Keratinocyte (primary cell): Measurements from ENCODE around the gene MOGAT1.

ENCODE experiments used
- EZH2 ChIP-seq: IDR thresholded peaks from one replicate; pipeline ENCODE4 v1.6.1; 2012; ENCODE audit warnings: inconsistent platforms, mild to moderate bottlenecking, low read length, moderate library complexity
- TF ChIP-seq, protein P1 (sequence below), 3 experiments: IDR thresholded peaks in 1 of 3; conservative IDR thresholded peaks in 1 of 3; optimal IDR thresholded peaks in 1 of 3; 2 replicates in 2 of 3; 3 replicates in 1 of 3; pipeline versions ENCODE3 to v1.5.1; 2011; ENCODE audit warnings: low read length in 3 of 3, mild to moderate bottlenecking in 3 of 3, moderate library complexity in 2 of 3, control low read depth in 1 of 3, inconsistent platforms in 1 of 3; ENCODE audit not compliant: insufficient read depth in 2 of 3; ENCODE audit errors: extremely low read depth in 1 of 3

DNA sequence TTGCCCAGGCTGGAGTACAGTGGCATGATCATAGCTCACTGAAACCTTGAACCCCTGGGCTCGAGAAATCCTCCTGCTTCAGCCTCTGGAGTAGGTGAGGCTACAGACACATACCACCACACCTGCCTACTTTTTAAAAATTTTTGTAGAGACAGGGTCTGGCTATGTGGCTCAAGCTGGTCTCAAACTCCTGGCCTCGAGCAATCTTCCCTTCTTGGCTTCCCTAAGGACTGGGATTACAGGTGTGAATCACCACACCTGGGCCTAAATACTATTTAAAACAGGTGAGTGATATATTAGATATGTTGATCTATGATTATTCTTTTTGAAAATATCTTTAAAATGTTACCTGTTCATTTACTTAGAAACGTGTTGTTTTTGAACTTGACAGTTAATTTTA lies 57.2 kb downstream of the MOGAT1 start:
- TF ChIP-seq, protein P1, sequence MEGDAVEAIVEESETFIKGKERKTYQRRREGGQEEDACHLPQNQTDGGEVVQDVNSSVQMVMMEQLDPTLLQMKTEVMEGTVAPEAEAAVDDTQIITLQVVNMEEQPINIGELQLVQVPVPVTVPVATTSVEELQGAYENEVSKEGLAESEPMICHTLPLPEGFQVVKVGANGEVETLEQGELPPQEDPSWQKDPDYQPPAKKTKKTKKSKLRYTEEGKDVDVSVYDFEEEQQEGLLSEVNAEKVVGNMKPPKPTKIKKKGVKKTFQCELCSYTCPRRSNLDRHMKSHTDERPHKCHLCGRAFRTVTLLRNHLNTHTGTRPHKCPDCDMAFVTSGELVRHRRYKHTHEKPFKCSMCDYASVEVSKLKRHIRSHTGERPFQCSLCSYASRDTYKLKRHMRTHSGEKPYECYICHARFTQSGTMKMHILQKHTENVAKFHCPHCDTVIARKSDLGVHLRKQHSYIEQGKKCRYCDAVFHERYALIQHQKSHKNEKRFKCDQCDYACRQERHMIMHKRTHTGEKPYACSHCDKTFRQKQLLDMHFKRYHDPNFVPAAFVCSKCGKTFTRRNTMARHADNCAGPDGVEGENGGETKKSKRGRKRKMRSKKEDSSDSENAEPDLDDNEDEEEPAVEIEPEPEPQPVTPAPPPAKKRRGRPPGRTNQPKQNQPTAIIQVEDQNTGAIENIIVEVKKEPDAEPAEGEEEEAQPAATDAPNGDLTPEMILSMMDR (optimal IDR thresholded peaks at IDR 0.05 in 1 of 3, IDR thresholded peaks at IDR 0.05 in 1 of 3, conservative IDR thresholded peaks at IDR 0.05 in 1 of 3; ENCODE audit: extremely low read depth in 1 of 3, insufficient read depth in 2 of 3, low read length in 3 of 3) = no peak
- TF ChIP-seq EZH2 = no peak
